ENCODE measurements around the gene NRAP.

Gene NRAP

DNA sequence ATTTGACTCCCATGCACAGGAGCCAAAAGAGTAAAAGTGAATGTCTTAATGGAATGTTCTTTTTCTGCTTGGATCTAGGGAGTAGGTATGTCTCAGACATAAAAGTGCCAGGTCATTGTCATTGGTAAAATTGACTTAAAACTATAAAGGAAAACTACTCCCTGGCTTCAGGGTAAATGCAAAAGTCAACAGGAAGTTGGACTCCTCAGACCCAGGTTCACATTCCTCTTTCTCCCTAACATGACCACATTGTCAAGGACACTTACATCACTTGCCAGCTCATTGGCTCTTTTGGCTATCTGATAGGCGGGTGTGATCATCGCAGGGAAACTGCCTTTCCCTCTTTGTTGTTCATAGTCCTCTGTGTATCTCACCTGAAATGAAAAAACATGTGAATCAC lies 13.7 kb downstream of the NRAP start:
- Histone ChIP-seq H3K27me3 (ENCODE audit: control insufficient read depth, insufficient read depth, low read length) (no peaks in the 10 kb centered on the region), H3K4me3 (ENCODE audit: low read length) (no peak overlapping the region), H3K9ac (ENCODE audit: low read length) (no peak overlapping the region), H3K4me1 (ENCODE audit: control insufficient read depth, insufficient read depth, low read length) (peaks cover 4% of the 10 kb centered on the region), H3K9me3 (ENCODE audit: control insufficient read depth, low read length) (no peaks in the 10 kb centered on the region), H3K36me3 (ENCODE audit: control insufficient read depth, insufficient read depth, low read length) (no peaks in the 10 kb centered on the region)

DNA sequence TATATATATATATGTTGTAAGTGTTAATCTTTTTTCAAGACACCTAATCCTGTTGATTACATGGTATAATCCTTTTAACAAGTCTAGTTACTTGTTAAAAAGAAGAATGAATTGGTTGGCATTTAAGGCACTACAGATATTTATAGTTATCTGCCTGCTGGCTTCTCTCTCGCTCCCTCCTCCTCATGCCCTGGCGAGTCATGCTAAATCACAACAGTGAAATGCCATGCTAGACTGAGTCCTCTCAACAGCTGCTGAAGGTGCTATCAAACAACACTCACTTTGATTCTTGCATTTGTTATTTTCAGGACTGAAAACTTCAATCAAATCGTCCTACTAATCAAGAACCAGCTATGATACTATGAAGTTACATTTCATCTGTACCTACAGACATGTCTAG lies 15.4 kb downstream of the NRAP start:
- peaks cover 19% of the 10 kb centered on the region for H3K4me1 ChIP-seq (ENCODE audit: control insufficient read depth, insufficient read depth, low read length)
- no peaks in the 10 kb centered on the region for H3K36me3 ChIP-seq (ENCODE audit: control insufficient read depth, insufficient read depth, low read length)
- H3K9ac ChIP-seq (ENCODE audit: low read length), result no peak overlapping the region
- no peaks in the 10 kb centered on the region for H3K9me3 ChIP-seq (ENCODE audit: control insufficient read depth, low read length)
- H3K27me3 ChIP-seq (ENCODE audit: control insufficient read depth, insufficient read depth, low read length), result no peaks in the 10 kb centered on the region
- no peak overlapping the region for H3K4me3 ChIP-seq (ENCODE audit: low read length)

- no peak overlapping the region for H3K9ac ChIP-seq (ENCODE audit: low read length)
- H3K4me3 ChIP-seq (ENCODE audit: low read length), result no peak overlapping the region
- H3K27me3 ChIP-seq (ENCODE audit: control insufficient read depth, insufficient read depth, low read length), result no peaks in the 10 kb centered on the region
- no peaks in the 10 kb centered on the region for H3K36me3 ChIP-seq (ENCODE audit: control insufficient read depth, insufficient read depth, low read length)
- H3K4me1 ChIP-seq (ENCODE audit: control insufficient read depth, insufficient read depth, low read length), result peaks cover 19% of the 10 kb centered on the region
- no peaks in the 10 kb centered on the region for H3K9me3 ChIP-seq (ENCODE audit: control insufficient read depth, low read length)
Measured at GRCh38 chr10:113647812-113648211, 16.0 kb downstream of the NRAP start.

DNA sequence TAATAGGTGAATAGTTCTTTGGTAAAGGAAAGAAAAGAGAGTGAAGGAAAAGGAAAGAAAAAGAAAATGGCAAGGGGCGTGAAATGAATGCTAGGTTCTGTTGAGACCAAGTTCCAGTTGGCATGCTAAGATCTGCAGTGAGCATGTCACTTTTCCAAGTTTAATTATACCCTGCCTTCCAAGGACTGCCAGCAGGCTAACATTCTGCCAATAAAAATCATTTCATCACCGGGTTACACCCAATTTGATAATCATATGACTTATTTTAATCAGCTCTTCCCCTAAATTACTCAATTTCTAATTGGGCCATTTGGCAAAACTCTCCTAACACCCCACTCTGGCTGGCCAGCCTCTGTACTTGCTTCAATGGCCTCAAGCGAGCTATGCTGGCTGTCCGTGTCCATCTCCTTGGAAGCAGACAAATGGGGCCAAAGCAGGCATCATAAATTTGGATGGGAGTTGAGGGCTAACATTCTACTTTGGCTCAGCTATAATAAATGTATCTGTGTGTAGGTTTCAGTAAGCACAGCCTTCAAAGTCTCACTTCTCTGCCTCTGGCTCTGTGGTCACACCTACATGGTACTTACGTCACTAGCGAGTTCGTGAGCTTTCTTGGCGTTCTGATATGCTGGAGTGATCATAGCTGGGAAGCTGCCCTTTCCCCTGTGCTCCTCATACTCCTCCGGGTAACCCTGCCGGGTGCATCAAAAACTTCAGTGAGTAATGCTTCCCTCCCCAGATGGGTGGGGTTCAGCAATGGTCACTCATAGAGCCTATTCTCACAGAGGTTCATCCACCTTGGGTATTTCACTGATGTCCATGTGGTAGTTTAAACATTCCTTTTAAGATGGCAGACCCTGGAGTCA lies 17.3 kb downstream of the NRAP start:
- H3K4me1 ChIP-seq (ENCODE audit: control insufficient read depth, insufficient read depth, low read length), result peaks cover 19% of the 10 kb centered on the region
- H3K27me3 ChIP-seq (ENCODE audit: control insufficient read depth, insufficient read depth, low read length), result no peaks in the 10 kb centered on the region
- no peaks in the 10 kb centered on the region for H3K9me3 ChIP-seq (ENCODE audit: control insufficient read depth, low read length)
- no peaks in the 10 kb centered on the region for H3K36me3 ChIP-seq (ENCODE audit: control insufficient read depth, insufficient read depth, low read length)
- H3K9ac ChIP-seq (ENCODE audit: low read length), result no peak overlapping the region
- H3K4me3 ChIP-seq (ENCODE audit: low read length), result no peak overlapping the region

GRCh38 chr10:113644185-113645120 lies 19.4 kb downstream of the NRAP start:
- H3K4me1 ChIP-seq (ENCODE audit: control insufficient read depth, insufficient read depth, low read length), result peaks cover 19% of the 10 kb centered on the region
- no peak overlapping the region for H3K9ac ChIP-seq (ENCODE audit: low read length)
- H3K36me3 ChIP-seq (ENCODE audit: control insufficient read depth, insufficient read depth, low read length), result no peaks in the 10 kb centered on the region
- H3K9me3 ChIP-seq (ENCODE audit: control insufficient read depth, low read length), result no peaks in the 10 kb centered on the region
- no peak overlapping the region for H3K4me3 ChIP-seq (ENCODE audit: low read length)
- H3K27me3 ChIP-seq (ENCODE audit: control insufficient read depth, insufficient read depth, low read length), result no peaks in the 10 kb centered on the region

GRCh38 chr10:113643183-113643582 lies 20.7 kb downstream of the NRAP start:
- Histone ChIP-seq H3K9ac (ENCODE audit: low read length) (no peak overlapping the region), H3K36me3 (ENCODE audit: control insufficient read depth, insufficient read depth, low read length) (no peaks in the 10 kb centered on the region), H3K4me1 (ENCODE audit: control insufficient read depth, insufficient read depth, low read length) (peaks cover 19% of the 10 kb centered on the region), H3K9me3 (ENCODE audit: control insufficient read depth, low read length) (no peaks in the 10 kb centered on the region), H3K4me3 (ENCODE audit: low read length) (no peak overlapping the region), H3K27me3 (ENCODE audit: control insufficient read depth, insufficient read depth, low read length) (no peaks in the 10 kb centered on the region)

DNA sequence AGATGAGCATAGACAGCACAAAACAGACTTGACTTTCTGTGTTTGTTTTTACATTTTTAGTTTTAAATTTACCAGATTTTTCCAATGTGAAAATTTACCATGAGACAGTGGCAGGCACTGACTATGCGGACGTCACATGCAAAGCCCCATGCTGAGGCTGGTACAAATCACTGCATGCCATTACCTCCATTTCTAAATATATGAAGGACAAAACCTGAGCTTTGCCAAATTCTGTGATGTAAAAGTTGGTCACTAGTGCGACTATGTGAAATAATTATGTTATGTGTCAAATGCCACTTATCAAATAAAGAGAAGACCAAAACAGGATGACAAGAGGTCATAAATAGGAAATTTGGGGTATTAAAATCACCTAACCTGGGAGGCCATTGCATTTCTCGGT lies 22.1 kb downstream of the NRAP start:
- H3K27me3 ChIP-seq (ENCODE audit: control insufficient read depth, insufficient read depth, low read length), result no peaks in the 10 kb centered on the region
- H3K36me3 ChIP-seq (ENCODE audit: control insufficient read depth, insufficient read depth, low read length), result no peaks in the 10 kb centered on the region
- no peak overlapping the region for H3K9ac ChIP-seq (ENCODE audit: low read length)
- peaks cover 19% of the 10 kb centered on the region for H3K4me1 ChIP-seq (ENCODE audit: control insufficient read depth, insufficient read depth, low read length)
- no peaks in the 10 kb centered on the region for H3K9me3 ChIP-seq (ENCODE audit: control insufficient read depth, low read length)
- no peak overlapping the region for H3K4me3 ChIP-seq (ENCODE audit: low read length)

DNA sequence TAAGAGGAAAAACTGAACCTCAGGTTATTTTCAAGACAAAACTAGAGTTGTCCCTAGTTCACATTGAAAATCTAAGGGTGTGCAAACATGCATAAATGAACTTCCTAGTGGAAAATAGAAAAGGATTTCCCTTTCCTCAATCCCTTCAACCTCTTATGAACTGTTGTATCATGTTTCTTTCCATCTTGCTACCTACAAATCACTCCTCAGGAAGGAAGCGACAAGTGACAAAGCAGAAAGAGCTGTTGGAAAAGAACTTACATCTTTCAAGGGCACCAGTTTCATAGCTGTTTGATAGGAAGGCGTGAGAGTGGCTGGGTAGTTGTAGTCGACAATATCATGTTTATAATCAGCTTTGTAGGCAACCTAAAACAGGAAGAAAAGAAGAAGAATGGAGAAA lies 23.9 kb downstream of the NRAP start:
- H3K9me3 ChIP-seq (ENCODE audit: control insufficient read depth, low read length), result no peaks in the 10 kb centered on the region
- no peaks in the 10 kb centered on the region for H3K27me3 ChIP-seq (ENCODE audit: control insufficient read depth, insufficient read depth, low read length)
- no peaks in the 10 kb centered on the region for H3K36me3 ChIP-seq (ENCODE audit: control insufficient read depth, insufficient read depth, low read length)
- H3K4me3 ChIP-seq (ENCODE audit: low read length), result no peak overlapping the region
- peaks cover 12% of the 10 kb centered on the region for H3K4me1 ChIP-seq (ENCODE audit: control insufficient read depth, insufficient read depth, low read length)
- no peak overlapping the region for H3K9ac ChIP-seq (ENCODE audit: low read length)

DNA sequence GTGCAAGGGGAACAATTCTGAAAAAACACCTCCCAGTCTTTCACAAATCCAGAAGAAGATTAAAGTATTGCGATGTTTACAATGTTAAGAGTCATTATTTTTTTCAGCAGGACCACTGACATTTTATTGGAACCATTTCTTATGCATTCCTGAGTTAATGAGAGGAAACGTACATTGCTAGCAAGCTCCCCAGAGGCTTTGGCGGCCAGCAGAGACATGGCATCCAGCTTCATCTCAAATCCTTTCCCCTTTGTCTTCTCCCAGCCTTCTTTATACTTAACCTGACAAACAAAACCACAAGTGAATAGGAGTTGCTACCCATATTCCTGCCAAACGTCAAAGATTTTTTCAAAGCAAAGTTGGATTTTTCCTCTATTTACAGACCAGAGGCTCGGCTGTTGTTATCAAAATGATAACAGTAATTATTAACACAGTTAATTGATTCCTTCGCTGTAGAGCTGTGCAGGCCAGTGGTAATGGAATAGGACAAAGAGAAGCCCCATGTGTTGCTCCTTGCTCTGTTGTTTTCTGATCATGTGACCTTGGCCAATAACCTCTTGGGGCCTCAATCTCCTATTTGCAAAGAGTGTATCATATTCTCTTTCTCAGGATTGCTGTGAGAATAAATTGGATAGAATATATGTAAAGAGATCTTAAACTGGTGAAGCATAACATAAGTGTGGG lies 32.0 kb downstream of the NRAP start:
- Histone ChIP-seq H3K9me3 (ENCODE audit: control insufficient read depth, low read length) (no peaks in the 10 kb centered on the region), H3K4me1 (ENCODE audit: control insufficient read depth, insufficient read depth, low read length) (peaks cover 53% of the 10 kb centered on the region), H3K36me3 (ENCODE audit: control insufficient read depth, insufficient read depth, low read length) (no peaks in the 10 kb centered on the region), H3K9ac (ENCODE audit: low read length) (no peak overlapping the region), H3K27me3 (ENCODE audit: control insufficient read depth, insufficient read depth, low read length) (no peaks in the 10 kb centered on the region), H3K4me3 (ENCODE audit: low read length) (no peak overlapping the region)

DNA sequence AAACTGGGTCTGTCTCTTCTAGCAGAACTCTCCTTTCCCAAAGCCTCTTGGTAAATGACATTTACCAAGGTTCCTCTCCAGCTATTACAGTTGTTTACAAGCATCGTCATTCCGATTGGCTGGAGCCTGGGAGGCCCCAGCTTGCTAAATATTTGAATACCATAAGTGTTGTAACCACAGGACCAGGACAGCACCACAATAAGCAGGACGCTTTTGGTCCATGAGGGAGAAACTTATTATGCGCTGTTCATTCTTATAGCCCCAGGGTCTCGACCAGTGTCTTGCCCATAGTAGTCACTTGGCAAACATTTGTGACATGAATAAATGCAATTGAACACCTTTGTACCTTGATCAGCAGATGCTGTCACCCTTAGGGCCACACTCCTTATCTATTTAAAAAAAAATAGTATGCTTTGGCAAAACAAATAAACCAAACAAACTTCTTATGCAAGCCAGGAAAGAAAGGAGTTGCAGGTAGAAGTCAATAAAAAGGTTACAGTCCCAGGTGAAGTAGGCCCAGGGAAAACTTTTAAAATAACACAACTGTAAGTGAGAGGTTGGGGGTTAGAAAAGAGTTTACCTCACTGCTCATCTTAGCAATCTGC lies 32.8 kb downstream of the NRAP start:
- Histone ChIP-seq H3K9me3 (ENCODE audit: control insufficient read depth, low read length) (no peaks in the 10 kb centered on the region), H3K36me3 (ENCODE audit: control insufficient read depth, insufficient read depth, low read length) (no peaks in the 10 kb centered on the region), H3K27me3 (ENCODE audit: control insufficient read depth, insufficient read depth, low read length) (no peaks in the 10 kb centered on the region), H3K9ac (ENCODE audit: low read length) (no peak overlapping the region), H3K4me1 (ENCODE audit: control insufficient read depth, insufficient read depth, low read length) (peaks cover 60% of the 10 kb centered on the region), H3K4me3 (ENCODE audit: low read length) (no peak overlapping the region)

DNA sequence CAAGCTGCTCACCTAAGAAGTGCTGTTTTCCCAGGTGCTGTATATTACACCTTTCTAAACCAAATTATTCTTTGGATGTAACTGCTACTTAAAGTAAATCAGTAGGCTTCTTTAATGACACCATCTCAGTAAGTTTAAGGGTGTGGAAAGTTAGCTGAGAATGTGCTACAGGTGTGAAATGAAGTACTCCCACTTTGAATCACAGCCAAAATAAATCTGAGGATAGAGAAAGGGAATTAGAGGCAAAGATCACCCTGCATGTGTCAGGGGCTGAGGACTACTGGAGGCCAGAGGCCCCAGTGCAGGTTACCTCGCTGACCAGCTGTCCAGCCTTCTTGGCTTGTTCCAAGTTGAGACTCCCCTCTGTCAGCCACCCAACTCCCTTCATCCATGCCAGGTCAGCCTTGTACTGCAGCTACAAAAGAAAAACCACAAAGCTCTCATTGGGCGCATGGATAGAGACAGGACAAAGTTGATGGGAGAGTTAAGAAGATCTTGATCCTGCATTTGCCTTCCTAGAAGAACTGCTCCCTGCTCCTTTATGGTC lies 35.2 kb downstream of the NRAP start:
- Histone ChIP-seq H3K27me3 (ENCODE audit: control insufficient read depth, insufficient read depth, low read length) (peaks cover 5% of the 10 kb centered on the region), H3K36me3 (ENCODE audit: control insufficient read depth, insufficient read depth, low read length) (no peaks in the 10 kb centered on the region), H3K4me3 (ENCODE audit: low read length) (no peak overlapping the region), H3K4me1 (ENCODE audit: control insufficient read depth, insufficient read depth, low read length) (peaks cover 80% of the 10 kb centered on the region), H3K9ac (ENCODE audit: low read length) (no peak overlapping the region), H3K9me3 (ENCODE audit: control insufficient read depth, low read length) (no peaks in the 10 kb centered on the region)

Measured in mucosa of stomach (tissue), 1 donor.